Spleen (tissue), 11 donors: ENCODE data around the gene MAIP1. TPM values are rescaled to one million over a fixed set of nuclear protein-coding genes. Genes with fewer than 3 reads are reported as not detected.

Experiments
- DNase-seq: peaks from one replicate; pipeline ENCODE4 v3.0.0-alpha.2; 2020
- H3K27ac ChIP-seq, 8 donors: fragments of 200-600 bp; sonication (generic) in 7 of 8; 1 replicate in 4 of 8; 2 replicates in 4 of 8; pipeline versions ENCODE4 v1.5.0 to v1.8.0; 2016 to 2021; ENCODE audit warnings: inconsistent platforms in 4 of 8, mild to moderate bottlenecking in 4 of 8, moderate library complexity in 1 of 8
- H3K27me3 ChIP-seq, 7 donors: fragments of 200-600 bp; sonication (generic) in 6 of 7; replicated peaks in 1 of 7; 1 replicate in 4 of 7; 2 replicates in 3 of 7; pipeline versions ENCODE4 v1.5.0 to v1.8.0; 2016 to 2021; ENCODE audit warnings: inconsistent platforms in 3 of 7, mild to moderate bottlenecking in 1 of 7
- H3K36me3 ChIP-seq, 6 donors: fragments of 200-600 bp; sonication (generic) in 5 of 6; 1 replicate in 4 of 6; 2 replicates in 2 of 6; pipeline versions ENCODE4 v1.5.0 to v1.8.0; 2016 to 2021; ENCODE audit warnings: inconsistent platforms in 2 of 6
- H3K4me1 ChIP-seq, 6 donors: fragments of 200-600 bp; sonication (generic) in 5 of 6; 1 replicate in 3 of 6; 2 replicates in 3 of 6; pipeline versions ENCODE4 v1.5.0 to v1.8.0; 2016 to 2021; ENCODE audit warnings: inconsistent platforms in 3 of 6
- H3K4me3 ChIP-seq, 8 donors: fragments of 200-600 bp; sonication (generic) in 7 of 8; 1 replicate in 4 of 8; 2 replicates in 4 of 8; pipeline versions ENCODE4 v1.5.0 to v1.8.0; 2016 to 2021; ENCODE audit warnings: inconsistent platforms in 4 of 8, mild to moderate bottlenecking in 4 of 8, moderate library complexity in 2 of 8
- H3K9me3 ChIP-seq, 8 donors: fragments of 200-600 bp; sonication (generic) in 7 of 8; 1 replicate in 4 of 8; 2 replicates in 4 of 8; pipeline versions ENCODE4 v1.5.0 to v1.8.0; 2016 to 2021; ENCODE audit warnings: inconsistent platforms in 4 of 8
- POLR2A ChIP-seq, 3 donors: fragments of 450-650 bp; IDR thresholded peaks; one replicate each; pipeline ENCODE4 v1.5.1; 2017; ENCODE audit warnings: antibody characterized with exemption in 3 of 3, mild to moderate bottlenecking in 1 of 3
- POLR2AphosphoS5 ChIP-seq, 3 donors: sonication (generic); formaldehyde crosslinking; IDR thresholded peaks; one replicate each; pipeline ENCODE4 v1.5.1; 2017; ENCODE audit warnings: antibody characterized with exemption in 3 of 3
- WGBS, 5 donors: extraction: QIAGEN DNeasy Blood & Tissue Kit in 3 of 5; methylation state at CpG; one replicate each; pipeline versions ENCODE4 v1.1.5 to v1.1.7; 2013 to 2018; 5-methylcytosine and 5-hydroxymethylcytosine counted together
- intact Hi-C: fragments of 100-400 bp; cut with DNase I; formaldehyde crosslinking; loops from one replicate; pipeline ENCODE4 v1.15.0; 2023; ENCODE audit warnings: low total_unique reads
- polyA plus RNA-seq, 3 donors: library from polyadenylated mRNA; stranded (reverse); fragments of 200-250 nt; gene quantifications; one replicate each; pipeline ENCODE4 v1.2.1, GENCODE V29; 2013
- total RNA-seq, 7 donors: library from RNA; depleted of rRNA in 3 of 7; stranded (reverse); fragments of >200 nt in 3 of 7; fragmentation: NEBNext Ultra II Directional in 4 of 7; extraction: Animal tissue kit (Norgen Biotek cat#: 25700) in 4 of 7; gene quantifications; one replicate each; pipeline versions ENCODE4 v1.1.0 to v1.2.1, GENCODE V29; 2016 to 2021
- TF ChIP-seq, protein P1 (sequence below), 11 experiments: fragments of 200-600 bp in 7 of 11; fragments of 450-650 bp in 4 of 11; sonication (generic) in 4 of 11; IDR thresholded peaks in 8 of 11; conservative IDR thresholded peaks in 3 of 11; 1 replicate in 7 of 11; 2 replicates in 4 of 11; pipeline versions ENCODE4 v1.4.0 to v1.8.0; 2016 to 2021; ENCODE audit warnings: antibody characterized with exemption in 11 of 11, inconsistent platforms in 4 of 11, mild to moderate bottlenecking in 1 of 11
- donor health status: healthy with polysubstance abuse.
- donor health status: DM: no; HTN: no; CAD: no; lungs with moderate emphysema.
- donor health status: DM: no; HTN: no; CAD: no.
- donor health status: Bipolar disorder and iron deficiency.
- donor health status: healthy.
- donor health status: DM: no; HTN: no; CAD: no.
- donor health status: DM: yes; HTN: yes; CAD: no.

MAIP1 gene
- total and polyA plus RNA-seq, 10 donors: 8.1 to 24.8 (median 12.0) TPM

GRCh38 chr2:199946196-199946595 lies 9.2 kb upstream of the MAIP1 start:
- DNase-seq: no peak
- WGBS, 5 donors: 49 to 97% (median 77%) methylated on average over 1 of the region's 1 CpG
- peaks cover 0 to 93% (median 18%) of the 10 kb centered on the region in 6 donors for H3K36me3 ChIP-seq
- intact Hi-C loops: no loop called here
- TF ChIP-seq POLR2AphosphoS5 (IDR thresholded peaks at IDR 0.05) (no peak), POLR2A (IDR thresholded peaks at IDR 0.05) (no peak)
- TF ChIP-seq, protein P1, sequence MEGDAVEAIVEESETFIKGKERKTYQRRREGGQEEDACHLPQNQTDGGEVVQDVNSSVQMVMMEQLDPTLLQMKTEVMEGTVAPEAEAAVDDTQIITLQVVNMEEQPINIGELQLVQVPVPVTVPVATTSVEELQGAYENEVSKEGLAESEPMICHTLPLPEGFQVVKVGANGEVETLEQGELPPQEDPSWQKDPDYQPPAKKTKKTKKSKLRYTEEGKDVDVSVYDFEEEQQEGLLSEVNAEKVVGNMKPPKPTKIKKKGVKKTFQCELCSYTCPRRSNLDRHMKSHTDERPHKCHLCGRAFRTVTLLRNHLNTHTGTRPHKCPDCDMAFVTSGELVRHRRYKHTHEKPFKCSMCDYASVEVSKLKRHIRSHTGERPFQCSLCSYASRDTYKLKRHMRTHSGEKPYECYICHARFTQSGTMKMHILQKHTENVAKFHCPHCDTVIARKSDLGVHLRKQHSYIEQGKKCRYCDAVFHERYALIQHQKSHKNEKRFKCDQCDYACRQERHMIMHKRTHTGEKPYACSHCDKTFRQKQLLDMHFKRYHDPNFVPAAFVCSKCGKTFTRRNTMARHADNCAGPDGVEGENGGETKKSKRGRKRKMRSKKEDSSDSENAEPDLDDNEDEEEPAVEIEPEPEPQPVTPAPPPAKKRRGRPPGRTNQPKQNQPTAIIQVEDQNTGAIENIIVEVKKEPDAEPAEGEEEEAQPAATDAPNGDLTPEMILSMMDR (IDR thresholded peaks at IDR 0.05 in 8 of 11, conservative IDR thresholded peaks at IDR 0.05 in 3 of 11): no peak
- H3K27me3 ChIP-seq: no peaks in the 10 kb centered on the region
- no peak overlapping the region for H3K4me3 ChIP-seq
- peak overlapping the region in 6 of 8 donors; percentile 36 to 80 (median 67) for H3K27ac ChIP-seq
- no peaks in the 10 kb centered on the region for H3K9me3 ChIP-seq
- peaks cover 0 to 60% (median 16%) of the 10 kb centered on the region in 6 donors for H3K4me1 ChIP-seq

DNA sequence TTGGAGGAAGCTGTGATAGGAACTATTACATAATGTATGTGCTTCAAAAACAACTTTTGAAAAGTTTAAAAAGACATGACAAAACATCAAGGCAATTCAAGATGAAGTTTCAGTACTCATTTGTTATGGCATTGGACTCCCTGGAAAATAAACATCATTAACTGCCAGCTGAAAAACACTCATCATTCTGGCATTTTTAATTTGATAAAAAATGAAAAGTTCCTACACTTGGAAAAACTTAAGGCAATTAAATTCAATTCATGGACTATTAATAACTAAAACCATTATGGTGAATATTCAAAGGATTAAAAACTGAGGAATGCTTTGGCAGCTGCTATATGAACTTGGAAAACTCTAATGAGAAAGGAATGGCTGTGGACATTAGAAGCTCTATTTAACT lies 8.5 kb upstream of the MAIP1 start:
- Histone ChIP-seq H3K27me3 (no peaks in the 10 kb centered on the region), H3K36me3 (peaks cover 0 to 87% (median 18%) of the 10 kb centered on the region in 6 donors), H3K4me1 (peaks cover 0 to 66% (median 19%) of the 10 kb centered on the region in 6 donors), H3K27ac (peak overlapping the region in 6 of 8 donors; percentile 36 to 80 (median 66)), H3K9me3 (no peaks in the 10 kb centered on the region), H3K4me3 (no peak overlapping the region)
- TF ChIP-seq POLR2A (IDR thresholded peaks at IDR 0.05): no peak
- TF ChIP-seq, protein P1 (IDR thresholded peaks at IDR 0.05 in 8 of 11, conservative IDR thresholded peaks at IDR 0.05 in 3 of 11): no peak
- no peak for TF ChIP-seq POLR2AphosphoS5 (IDR thresholded peaks at IDR 0.05)
- DNase-seq: no peak
- intact Hi-C loops: no loop called here

DNA sequence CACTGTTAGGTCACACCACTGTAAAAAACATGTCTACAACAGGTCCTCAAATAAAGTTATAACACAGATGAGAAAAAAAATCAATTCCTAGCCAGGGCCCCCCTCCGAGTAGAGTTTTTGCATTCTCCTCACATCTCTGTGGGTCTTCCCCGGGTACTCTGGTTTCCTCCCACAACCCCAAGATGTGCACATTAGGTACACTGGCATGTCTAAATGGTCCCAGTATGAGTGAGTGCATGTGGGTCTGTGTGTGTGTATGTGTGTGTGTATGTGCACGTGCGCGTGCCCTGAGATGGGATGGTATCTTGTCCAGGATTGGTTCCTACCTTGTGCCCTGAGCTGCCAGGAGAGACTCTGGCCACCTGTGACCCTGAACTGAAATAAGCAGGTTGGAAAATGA lies 5.0 kb upstream of the MAIP1 start:
- no peak overlapping the region for H3K4me3 ChIP-seq
- TF ChIP-seq, protein P1 (IDR thresholded peaks at IDR 0.05 in 8 of 11, conservative IDR thresholded peaks at IDR 0.05 in 3 of 11): no peak
- TF ChIP-seq POLR2AphosphoS5 (IDR thresholded peaks at IDR 0.05) (no peak), POLR2A (IDR thresholded peaks at IDR 0.05) (no peak)
- H3K4me1 ChIP-seq: peaks cover 20 to 84% (median 45%) of the 10 kb centered on the region in 6 donors
- H3K27ac ChIP-seq: no peak overlapping the region
- no peaks in the 10 kb centered on the region for H3K27me3 ChIP-seq
- no peak for DNase-seq
- 87 to 97% (median 90%) methylated on average over 5 of the region's 5 CpGs for WGBS, 5 donors
- intact Hi-C loops: loop anchor here (5.0 kb wide), 1 partner anchor 38 kb away; the partner anchor contains the start of gene C2orf69
- H3K36me3 ChIP-seq: peaks cover 0 to 52% (median 5%) of the 10 kb centered on the region in 6 donors
- H3K9me3 ChIP-seq: no peaks in the 10 kb centered on the region

- TF ChIP-seq, protein P1 (IDR thresholded peaks at IDR 0.05 in 8 of 11, conservative IDR thresholded peaks at IDR 0.05 in 3 of 11): no peak
- no peak for TF ChIP-seq POLR2AphosphoS5 (IDR thresholded peaks at IDR 0.05)
- no peak for TF ChIP-seq POLR2A (IDR thresholded peaks at IDR 0.05)
- no peak for DNase-seq
- 49 to 66% (median 54%) methylated on average over 1 of the region's 1 CpG for WGBS, 5 donors
- Histone ChIP-seq H3K4me1 (peaks cover 21 to 80% (median 46%) of the 10 kb centered on the region in 6 donors), H3K4me3 (no peak overlapping the region), H3K36me3 (peaks cover 0 to 46% (median 5%) of the 10 kb centered on the region in 6 donors), H3K9me3 (no peaks in the 10 kb centered on the region), H3K27ac (no peak overlapping the region), H3K27me3 (no peaks in the 10 kb centered on the region)
- intact Hi-C loops: loop anchor here (5.0 kb wide), 1 partner anchor 39 kb away; the partner anchor contains the start of gene C2orf69
These were observed 4.4 kb upstream of the MAIP1 start for GRCh38 chr2:199951023-199951422.
